ENCODE measurements around the gene RASSF3.

- TF ChIP-seq CTCF (conservative IDR thresholded peaks at IDR 0.05; ENCODE audit: low read depth in 2 of 2) (no peak), EZH2phosphoT487 (IDR thresholded peaks at IDR 0.05; ENCODE audit: unreplicated experiment) (no peak), CREB1 (CRISPR knock-in tag; IDR thresholded peaks at IDR 0.05; ENCODE audit: low read depth) (no peak), REST (IDR thresholded peaks at IDR 0.05; ENCODE audit: unreplicated experiment) (no peak), NANOG (IDR thresholded peaks at IDR 0.05; ENCODE audit: borderline replicate concordance) (no peak), EZH2 (IDR thresholded peaks at IDR 0.05; ENCODE audit: low read depth, unreplicated experiment) (no peak), POLR2AphosphoS5 (IDR thresholded peaks at IDR 0.05; ENCODE audit: low read depth) (no peak), ZNF331 (CRISPR knock-in tag; IDR thresholded peaks at IDR 0.05; ENCODE audit: low read depth) (no peak), ZNF462 (CRISPR knock-in tag; IDR thresholded peaks at IDR 0.05) (no peak)
These were observed 62.7 kb downstream of the RASSF3 start for GRCh38 chr12:64672925-64673409.
